OCI-M1 (cell line): ENCODE measurements around the gene TAGLN2.
A peak's percentile ranks its signal among the peaks of the same experiment; 100 is the strongest.
"Not testable (repeated sequence)": the region's sequence is repeated elsewhere in the genome, so short reads cannot be mapped to it uniquely, and the experiment has no call there.

Experiments
- DNase-seq: peaks from one replicate; lab custom pipeline; 2025; lab: John Stamatoyannopoulos, UW

TAGLN2 gene

DNA sequence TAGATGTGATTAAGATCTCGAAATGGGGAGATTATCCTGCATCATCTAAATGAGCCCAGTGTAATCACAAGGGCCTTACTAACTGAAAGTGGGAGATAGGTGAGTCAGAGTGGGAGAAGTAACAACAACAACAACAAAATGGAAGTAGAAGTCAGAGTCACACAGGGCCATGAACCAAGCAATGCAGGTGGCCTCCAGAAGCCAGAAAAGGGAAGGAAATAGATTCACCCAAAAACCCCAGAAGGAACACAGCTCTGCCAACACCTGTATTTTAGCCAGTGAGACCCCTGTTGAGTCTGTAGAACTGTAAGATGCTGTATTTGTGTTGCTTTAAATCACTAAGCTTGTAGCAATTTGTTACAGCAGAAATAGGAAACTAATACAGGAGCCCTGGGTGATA is 4.1 kb downstream of the TAGLN2 start:
- DNase-seq, result no peak

DNA sequence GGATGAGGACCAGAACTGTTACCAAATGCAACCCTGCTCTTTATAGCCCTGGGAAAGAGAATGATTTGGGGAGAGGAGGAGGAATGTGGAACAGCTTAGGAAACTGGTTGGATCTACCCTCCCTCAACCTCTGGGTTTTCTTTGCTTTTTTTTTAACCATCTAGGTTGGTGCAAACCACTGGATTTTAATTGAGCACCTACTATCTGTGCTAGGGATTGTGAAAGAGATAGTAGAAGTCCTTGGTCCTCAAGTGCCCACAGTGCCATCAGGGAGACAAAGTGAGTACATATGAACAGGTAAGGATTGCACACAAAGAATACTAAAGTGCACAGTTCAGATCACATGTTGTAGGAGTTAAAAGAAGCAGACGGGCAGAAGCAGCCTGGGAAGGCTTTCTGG is 4.7 kb downstream of the TAGLN2 start:
- no peak for DNase-seq

DNA sequence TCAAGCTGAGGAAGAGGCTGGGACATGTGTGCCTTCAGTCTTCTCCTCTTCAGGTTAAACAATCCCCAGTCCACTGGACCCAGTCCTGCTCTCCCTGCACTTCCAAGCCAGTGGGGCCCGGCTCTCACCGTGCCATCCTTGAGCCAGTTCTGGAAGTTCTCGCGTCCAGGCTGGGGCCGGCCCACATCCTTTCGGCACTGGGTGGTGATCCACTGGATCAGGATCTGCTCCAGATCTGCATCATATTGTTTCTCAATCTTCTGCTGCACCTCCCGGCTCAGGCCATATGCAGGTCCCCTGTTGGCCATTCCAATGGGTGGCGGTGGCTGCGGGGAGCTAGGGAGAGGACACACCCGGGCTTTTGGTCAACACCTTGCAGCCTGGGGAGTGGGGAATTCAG is 5.1 kb downstream of the TAGLN2 start:
- no peak for DNase-seq

DNA sequence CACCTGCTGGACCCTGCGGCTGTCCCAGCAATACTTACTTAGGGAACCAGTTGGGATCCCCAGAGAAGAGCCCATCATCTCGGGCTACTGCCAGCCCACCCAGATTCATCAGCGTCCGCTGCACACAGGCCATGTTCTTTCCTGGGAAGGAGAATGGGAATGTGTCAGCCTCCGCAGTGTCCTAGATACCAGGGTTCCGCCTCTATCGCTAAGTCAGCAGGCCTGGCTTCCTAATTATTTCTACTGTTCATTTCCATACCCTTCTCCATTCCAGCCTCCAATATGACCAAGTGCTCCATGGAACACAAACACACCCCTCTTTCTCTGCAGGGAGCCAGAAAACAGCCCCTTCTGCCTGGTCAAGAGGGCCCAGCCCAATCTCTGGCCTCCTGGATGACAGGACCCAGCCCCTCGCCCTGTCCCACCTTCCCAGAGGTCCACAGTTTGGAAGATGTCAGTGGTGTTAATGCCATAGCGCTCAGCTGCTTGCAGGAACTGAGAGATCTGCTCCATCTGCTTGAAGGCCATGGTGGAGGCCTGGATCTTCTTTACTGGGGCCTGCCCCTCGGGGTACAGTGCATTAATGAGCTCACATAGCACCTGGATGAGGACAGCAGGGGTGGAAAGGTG is 6.0 kb downstream of the TAGLN2 start:
- no peak for DNase-seq

DNA sequence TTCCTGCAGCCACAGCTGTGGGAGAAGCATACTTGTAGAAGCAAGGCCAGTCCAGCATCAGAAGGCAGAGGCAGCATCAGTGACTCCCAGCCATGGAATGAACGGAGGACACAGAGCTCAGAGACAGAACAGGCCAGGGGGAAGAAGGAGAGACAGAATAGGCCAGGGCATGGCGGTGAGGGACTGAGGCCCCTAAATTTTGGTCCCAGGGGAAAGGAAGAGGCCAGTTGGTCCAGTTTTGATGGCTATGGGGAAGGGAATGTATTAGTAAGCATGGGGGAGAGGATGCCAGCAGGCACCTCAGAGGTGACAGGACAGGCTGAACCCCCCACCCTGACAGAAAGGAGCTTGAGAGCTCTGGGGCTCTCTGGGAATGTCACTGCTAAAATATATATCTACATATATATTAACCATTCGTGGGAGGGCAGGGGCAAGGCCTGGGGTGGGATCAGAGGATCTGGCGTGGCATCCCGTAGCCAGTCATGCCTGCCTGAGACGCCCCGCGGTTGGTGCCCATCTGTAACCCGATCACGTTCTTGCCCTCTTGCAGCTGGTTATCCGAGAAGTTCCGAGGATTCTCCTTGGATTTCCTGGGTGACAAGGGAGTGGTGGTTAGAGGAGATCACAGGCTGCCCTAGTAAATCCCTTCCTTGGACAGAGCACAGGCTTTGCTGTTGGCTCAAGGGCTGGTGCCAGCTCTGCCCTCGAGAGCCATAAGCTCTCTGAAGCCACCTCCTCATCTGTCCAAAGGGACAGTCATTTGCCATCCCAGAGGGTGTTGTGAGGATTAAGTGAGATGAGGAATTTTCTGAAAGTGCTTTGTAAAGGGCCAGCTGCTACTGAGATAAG is 6.7 kb downstream of the TAGLN2 start:
- no peak for DNase-seq

DNA sequence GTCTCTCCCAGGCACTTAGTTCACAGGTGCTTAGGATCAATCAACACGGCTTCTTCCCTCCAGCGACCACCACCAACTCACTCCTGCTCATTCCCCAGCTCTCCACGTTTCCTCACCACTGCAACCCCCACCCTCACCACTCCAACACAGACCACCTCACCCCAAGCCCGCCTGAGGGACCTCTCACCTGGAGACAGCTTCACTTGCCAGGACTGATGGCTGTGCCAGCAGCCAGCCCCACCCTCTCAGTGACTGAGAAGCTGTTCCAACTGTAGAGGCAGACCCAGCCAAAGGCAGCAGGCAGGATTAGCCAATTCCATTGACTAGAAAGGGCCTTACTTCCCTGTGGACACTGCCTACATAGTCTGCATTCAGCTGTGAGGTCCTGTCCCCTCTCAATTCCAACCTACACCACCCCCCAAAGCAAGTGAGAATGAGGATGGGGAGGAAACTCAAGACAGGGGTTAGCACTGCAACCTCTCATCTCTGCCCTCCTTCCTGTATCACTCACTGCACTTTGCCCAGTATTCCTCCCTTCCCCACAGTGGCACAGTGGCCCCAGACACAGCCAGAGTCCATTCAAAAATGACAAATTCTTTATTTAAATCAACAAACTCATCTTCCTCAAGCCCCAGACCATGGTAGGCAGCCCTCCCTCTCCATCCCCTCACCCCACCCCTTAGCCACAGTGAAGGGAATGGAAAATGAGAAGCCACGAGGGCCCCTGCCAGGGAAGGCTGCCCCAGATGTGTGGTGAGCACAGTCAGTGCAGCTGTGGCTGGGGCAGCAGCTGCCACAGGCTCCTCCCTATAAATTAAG is 7.6 kb downstream of the TAGLN2 start:
- no peak for DNase-seq

DNA sequence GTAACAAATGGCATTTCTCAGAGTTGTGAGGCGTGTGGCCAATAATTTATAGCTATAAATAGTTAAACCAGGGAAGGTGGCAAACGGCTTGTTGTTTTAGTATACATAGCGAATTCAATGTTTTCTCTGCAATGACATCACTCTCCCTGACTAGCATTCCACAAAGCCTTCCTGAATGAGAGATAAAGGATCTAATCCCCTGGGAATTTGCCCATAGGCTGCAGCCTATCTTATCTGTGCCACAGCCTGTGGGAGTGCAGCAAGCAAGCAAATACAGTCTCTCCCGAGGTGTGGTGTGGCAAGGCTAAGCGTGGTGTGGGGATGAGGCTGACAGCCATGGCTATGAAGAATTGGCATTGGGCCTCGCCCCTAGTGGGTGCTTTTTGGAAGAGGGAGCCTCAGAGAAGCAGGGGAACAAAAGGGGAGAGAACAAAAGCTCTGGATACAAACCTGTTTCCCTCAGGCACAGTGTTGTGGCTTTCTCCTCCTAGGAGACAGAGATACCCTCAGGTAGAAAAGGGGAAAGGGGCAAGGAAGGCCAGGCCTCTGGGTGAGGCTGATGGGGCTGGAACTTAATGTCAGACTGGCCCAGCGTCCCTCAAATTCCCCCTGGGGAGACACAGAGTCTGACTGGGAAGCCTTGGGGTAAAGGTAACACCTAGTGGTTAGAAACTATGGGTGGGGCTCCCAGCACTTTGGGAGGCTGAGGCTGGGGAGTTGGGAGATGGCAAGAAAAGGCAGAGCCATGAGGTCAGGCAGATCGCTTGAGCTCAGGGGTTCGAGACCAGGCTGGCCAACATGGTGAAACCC is 8.9 kb downstream of the TAGLN2 start:
- no peak for DNase-seq

DNA sequence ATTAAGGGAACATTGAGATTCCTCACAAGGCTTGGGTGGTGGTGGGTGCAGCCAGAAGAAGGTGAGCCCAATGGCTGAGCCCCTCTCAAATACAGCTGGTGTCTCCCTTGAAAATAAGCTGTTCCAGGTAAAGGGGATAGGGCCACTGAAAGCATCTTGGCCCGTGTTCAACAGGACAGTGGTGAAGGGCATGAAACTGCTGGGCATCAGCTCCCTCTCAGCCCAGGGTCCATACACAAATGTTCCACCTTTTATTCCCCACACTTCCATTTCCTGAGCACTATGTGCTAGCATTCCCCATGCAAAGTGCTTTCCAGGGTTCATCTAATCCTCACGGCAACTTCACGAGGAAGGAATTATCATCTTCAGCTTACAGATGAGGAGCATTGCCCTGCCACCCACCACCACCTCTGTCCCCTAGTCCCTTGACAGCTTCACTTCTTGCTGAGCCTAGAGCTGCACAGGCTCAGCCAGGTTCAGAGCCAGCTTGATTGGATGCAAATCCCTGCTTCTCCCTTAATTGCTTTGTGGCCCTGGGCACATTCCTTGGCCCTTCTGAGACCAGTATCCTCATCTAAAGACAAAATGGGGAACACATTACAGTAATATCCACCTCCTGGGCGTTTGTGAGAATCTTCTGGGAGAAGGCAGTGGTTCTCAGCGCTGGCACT is 9.6 kb downstream of the TAGLN2 start:
- DNase-seq, result no peak

DNA sequence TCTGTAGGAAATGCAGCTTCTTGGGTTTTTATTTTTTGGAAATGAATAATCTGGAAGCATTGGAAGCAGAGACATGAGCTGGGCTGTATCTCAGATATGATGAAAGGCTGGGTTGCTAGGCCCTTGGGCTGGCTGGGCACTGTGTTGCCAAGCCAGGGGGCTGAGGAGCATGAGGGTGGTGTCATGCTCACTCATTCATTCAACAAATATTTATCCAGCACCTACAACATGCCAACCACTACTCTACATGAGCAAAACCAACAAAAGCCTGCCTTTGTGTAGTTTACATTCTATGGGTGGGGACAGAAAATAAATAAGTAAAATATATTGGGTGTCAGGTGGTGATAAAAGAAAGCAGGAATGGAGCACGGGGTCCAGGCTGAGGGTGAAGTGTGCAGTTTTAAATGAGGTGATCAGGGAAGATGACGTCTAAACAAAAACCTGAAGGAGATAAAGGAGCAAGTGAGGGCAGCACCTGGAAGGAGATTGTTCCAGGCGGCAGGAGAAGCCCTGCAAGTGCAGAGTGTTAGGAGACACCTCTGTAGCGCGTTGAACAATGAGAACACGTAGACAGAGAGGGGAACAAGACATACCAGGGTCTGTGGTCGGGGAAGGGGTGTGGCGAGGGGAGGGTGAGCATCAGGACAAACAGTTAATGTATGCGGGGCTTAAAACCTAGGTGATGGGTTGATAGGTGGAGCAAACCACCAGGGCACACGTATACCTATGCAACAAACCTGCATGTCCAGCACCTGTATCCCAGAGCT is 10.9 kb downstream of the TAGLN2 start:
- no peak for DNase-seq

DNA sequence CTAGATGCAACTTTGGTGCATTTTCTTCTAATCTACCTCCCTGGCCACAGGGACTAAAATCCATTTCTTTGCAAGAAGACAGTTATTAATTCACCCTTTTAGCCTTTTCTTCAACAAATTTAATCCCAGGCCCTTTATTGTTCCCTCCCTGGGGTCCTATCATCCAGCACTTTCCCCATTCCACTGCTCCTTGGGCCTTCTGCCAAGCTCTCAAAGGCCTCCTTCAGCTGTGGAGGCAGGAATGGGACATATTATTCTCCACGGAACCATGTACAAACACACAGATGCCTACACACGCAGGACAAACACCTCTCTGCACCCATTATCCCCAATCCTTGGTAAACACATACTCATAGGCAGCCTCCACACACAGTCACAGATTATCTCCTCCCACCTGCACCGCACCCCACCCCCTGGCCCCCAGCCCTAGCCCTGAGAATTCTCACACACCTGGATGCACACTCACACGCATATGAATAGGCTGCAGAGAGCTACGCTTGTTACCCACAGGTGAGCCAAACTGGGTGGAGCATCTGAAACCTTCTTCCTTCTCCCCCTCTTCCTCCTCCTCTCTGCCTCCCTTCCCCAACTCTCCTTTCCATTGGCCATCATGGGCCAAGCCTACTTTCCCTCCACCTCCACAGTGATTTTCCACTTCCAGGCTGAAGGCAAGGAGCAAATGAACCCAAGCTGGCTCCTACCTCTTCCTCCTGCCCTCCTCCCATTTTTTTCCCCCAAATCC is 11.7 kb downstream of the TAGLN2 start:
- no peak for DNase-seq

DNA sequence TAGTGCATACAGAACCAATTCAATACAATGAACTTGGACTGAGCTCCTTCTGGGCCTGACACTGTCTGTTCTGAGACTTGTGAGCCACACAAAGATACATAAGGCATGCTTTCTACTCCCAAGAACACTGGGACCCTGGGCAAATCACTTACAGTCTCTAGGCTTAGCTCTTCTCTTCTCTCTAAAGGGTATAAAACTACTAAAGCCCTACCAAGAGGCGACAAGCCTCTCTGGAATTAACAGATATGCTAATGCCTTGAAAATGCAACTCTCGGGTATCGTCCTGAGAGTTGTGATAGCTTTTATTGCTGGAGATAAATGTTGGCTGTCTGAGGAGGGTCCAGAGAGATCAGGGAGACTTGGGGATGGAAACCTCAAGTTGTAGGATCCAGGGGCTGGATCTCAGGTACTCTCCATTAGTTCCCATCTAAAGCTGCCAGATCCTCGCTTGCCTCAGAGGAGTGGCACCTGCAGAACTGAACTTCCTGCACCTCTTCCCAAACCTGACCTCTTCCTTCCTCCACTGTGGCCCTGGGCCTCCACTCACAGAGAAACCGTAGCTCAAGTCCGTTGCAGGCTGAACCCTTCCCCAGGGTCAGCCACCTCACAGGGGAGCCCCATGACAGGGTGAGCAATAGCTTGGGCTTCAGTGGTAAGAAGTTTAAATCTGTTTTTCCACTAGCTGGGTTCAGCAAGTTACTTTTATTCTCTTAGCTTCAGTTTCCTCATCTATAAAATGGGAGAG is 13.8 kb downstream of the TAGLN2 start:
- DNase-seq, result peak; percentile 62

DNA sequence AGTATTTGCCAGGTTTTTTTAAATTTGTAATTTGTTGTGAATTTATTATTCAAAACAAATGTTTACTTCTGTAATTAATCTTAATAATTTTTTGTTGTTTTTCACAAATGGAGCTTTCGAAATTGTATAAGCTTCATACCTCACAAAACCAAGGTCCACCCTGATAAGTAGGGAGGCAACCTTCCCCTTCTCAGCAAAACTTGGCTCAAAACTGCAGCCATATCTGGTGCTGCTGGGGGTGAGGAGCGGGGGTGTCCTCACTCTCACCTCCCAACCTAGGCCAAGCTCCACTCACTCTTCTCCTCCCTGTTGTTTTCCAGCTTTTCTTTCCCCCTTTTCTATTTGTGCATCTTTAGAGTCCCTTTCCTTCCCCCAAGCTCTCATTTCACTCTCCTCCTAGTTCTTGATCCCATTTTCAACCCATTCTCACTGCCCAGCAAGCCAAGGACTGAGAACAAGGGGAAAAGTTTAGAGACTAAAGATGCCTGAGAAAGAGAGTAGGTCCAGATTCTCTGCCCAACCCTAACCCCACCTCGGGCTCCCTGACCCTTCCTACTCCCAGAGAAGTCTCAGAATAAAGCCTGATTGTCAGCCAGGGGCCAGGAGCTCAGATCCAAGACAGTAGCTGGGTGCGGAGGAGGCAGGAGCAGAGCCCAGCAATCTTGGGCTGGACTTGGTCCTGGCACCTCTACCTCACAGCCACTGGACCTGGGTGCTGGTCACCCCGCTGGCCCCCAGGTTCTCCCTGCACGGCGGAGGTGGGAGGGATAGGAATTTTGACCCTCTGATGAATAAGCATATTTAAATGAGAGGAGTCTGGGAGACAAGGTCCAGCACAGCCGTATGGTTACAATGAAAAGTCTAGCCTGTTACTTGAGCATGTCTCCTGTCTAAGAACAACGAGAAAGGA is 17.0 kb downstream of the TAGLN2 start:
- no peak for DNase-seq

DNA sequence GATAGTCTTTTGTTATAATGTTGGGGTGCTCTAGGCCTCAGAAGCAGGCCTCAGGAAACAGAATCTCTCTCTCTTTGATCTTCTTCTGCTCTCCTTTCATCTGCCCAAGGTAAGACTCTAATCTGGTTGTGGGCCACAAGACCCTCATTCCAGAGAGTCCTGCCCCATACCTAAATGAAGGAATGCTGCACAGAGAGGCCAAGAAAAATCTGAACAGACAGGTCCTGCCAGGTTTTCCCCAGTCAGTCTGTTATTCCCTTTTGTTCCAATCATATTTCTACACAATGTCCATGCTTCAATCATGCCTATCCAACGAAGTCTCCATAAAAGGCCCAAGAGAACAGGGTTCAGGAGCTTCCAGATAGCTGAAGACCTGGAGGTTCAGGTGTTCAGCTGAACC is 18.3 kb downstream of the TAGLN2 start:
- no peak for DNase-seq

DNA sequence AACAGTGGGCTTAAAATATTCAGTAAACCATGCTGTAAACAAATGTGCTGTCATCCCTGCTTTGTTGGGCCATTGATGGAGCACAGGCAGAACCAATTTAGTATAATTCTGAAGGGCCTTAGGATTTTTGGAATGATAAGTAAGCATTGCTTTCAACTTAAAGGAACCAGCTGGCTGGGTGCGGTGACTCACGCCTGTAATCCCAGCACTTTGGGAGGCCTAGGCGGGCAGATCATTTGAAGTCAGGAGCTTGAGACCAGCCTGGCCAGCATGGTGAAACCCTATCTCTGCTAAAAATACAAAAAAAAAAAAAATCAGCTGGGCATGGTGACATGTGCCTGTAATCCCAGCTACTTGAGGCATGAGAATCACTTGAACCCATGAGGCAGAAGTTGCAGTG is 21.3 kb downstream of the TAGLN2 start:
- not testable (repeated sequence) for DNase-seq

DNA sequence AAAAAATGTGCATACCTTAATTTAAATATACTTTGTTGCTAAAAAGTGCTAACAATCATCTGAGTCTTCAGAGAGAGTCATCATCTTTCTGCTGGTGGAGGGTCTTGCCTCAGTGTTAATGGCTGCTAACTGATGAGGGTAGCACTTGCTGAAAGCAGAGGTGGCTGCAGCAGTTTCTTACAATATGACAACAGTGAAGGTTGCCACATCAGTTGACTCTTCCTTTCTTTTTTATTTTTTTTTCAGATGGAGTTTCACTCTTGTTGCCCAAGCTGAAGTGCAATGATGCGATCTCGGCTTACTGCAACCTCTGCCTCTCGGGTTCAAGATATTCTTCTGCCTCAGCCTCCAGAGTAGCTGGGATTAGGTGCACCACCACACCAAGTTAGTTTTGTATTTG is 22.8 kb downstream of the TAGLN2 start:
- DNase-seq, result no peak

DNA sequence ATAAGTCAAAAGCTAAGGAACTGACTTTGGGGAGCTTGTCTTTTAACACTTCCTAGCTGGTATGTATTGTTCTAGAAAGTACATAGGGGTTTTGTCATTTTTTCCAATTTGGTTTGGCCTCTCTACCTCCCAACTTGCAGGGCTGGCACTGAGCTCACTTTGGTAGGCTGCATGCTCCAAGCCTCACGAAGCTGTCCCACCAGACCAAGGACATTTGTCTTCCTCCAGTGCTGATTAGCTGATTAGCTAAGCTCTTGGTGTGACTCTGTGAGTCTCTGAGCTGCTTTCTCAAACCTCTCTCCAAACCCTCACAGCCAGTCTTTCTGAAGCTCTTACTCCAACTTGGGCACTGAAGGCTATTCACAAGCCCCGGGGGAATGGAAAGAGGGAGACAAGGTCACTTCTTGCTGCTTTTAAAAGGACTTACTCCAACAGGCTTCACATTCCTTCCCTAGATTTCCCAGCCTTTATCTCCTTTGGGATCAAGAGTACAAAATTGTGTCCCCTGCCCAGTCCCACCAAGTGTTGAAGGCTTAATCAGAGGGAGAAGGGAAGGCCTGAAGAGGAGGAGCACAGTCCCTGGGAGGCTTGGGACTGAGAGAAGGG is 24.4 kb downstream of the TAGLN2 start:
- no peak for DNase-seq

DNA sequence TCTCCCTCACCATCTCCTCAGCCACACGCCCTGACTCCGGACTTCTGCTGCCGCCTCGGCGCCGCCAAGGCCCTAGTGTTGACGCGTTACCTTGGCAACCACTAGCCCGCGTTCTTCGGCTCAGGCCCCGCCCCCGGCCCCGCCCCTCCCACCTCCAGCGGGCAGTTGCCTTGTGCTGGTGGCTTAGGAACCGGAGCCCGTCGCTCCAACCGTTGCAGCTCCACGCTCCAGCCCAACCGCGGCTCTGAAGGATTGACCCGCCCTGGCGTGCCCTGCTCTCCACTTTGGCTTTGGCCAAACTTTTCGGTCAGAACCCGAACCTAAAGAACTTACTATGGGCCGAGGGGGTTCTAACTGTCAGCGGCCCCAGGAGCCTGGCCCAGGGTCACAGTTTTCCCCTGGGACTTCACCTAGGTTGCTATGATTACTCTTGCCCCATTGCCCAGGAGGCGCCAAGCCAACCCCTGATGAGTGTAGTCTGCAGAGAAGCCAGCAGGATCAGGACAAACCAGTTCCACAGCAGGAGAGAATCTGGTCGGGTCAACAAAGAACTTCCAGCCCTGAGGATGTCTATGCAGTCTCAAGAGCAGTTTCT is 25.1 kb downstream of the TAGLN2 start, which contains the start of gene CFAP45:
TSS of gene CFAP45 (minus strand) at position 80 of the 595 bp plus-strand sequence. CDS start at position 13, 67 bp downstream.
- no peak for DNase-seq
